NCI-H146 treated with DMSO at 0.1 percent for 48 hours (cell line): Measurements from ENCODE around the gene NWD2.

Experiments used
- DNase-seq: peaks from one replicate; lab custom pipeline; 2025; ENCODE audit not compliant: unreplicated experiment; lab: John Stamatoyannopoulos, UW

Gene NWD2

DNA sequence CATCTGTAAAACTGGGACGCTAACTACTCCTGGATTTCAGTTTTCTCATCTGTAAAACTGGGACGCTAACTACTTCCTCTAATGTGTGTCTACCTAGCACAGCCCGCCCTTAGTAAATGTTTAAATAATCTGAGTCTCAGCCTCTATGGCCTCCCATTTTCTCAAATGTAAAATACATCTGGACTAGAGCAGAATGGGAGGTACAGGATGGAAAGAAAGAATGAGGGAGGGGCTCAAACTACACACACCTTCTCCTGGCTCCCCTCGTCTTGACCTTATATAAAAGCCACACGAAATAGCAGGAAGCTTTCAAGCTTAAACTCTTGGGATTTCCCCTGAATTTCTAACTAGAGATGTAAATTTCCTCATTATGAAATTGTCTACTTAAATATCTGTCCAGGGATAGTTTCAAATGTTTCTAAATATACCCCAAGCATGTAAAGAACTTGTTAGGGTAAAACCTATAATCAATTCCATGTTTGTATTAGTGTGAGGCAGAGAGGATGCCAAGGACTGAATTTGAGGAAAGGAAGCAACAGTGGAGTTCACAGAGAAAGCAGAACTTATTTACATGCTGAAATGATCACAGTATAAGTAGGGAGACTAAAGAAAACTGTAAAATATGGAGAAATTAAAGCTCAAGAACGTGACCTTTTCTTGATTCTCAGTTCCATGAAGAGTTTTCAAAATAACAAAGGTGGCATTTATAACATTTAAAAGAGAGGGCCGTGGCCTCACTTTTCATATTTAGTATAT lies 220.0 kb downstream of the NWD2 start:
- DNase-seq, result no peak

- no peak for DNase-seq
These were observed 220.8 kb downstream of the NWD2 start for GRCh38 chr4:37465296-37465695.

- DNase-seq, result no peak
These were observed 221.3 kb downstream of the NWD2 start for GRCh38 chr4:37465845-37466244.

GRCh38 chr4:37467223-37467622 lies 222.7 kb downstream of the NWD2 start:
- DNase-seq, result no peak

DNA sequence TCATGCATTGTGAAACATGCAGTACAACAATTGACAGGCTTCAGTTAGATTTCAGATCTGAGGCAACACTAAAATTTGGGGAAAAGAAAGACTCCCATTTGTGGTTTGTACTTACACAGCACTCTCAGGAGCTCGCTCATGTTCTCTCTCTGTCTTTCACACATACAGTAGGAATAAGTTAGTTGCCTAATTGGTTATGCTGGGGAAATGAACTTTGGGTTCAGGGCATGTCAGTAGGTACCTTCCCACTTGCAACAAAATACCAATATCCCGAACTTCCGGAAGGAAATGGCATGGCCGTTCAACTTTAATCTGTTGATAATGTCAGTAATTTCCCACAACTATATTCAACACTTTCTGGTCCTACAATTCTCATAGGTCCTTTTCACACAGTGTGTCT lies 223.3 kb downstream of the NWD2 start:
- no peak for DNase-seq

DNA sequence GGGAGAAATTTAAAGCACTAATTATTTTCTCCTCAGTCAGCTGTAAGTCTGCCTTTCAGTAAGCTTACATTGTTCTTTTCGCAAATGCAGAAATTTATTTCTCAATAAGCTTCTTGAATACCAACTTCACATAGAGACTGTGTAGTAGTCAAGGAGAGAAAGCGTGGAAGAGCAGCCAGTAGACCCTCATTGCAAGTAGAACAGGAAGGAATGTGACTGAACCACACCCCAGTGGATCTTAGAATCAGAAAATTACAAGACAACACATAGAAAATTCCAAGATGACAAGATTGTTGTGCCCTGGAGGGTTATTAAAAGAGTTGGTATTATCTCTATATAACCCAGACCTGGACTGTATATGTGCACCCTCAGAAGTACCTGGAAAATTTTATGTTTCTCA lies 224.7 kb downstream of the NWD2 start:
- no peak for DNase-seq

GRCh38 chr4:37470245-37470644 lies 225.7 kb downstream of the NWD2 start:
- DNase-seq, result no peak

DNA sequence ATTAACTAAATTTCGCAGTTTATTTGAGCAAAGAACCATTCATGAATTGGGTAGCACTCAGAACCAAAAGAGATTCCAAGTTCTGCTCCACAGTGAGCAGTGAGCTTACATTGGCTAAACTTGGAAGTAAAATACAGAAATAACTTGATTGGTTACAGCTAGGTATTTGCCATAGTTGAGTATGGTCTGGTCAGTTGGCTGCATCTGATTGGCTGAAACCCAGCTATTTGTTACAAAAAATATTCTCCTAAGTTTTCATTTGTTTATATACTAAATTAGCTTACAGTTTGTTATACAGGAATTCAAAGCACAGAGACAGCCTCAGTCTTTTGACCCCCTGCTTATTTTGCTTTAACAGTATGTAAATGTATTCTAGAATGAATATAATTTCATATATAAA lies 226.6 kb downstream of the NWD2 start:
- no peak for DNase-seq

DNA sequence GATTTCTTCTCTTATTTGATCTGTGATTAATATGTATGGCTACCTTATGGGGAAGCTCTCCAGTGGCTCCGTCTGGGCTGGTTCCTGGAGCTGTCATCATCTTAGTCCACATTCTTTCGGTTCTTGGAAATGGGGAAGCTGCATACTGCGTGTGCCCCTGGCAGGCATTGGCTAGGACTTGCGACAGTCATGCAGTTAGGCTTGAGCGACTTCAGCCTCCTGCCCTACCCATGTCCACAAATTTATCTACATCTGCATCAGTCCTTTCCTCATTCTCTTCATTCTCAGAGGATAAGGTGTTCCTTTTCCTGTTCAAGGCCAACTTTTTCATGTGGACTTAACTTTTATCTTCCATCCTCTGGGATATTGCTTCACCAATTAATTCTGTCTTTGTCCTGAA lies 227.4 kb downstream of the NWD2 start:
- no peak for DNase-seq

GRCh38 chr4:37473807-37474206 lies 229.3 kb downstream of the NWD2 start:
- DNase-seq, result no peak

GRCh38 chr4:37475087-37475486 lies 230.5 kb downstream of the NWD2 start:
- DNase-seq, result no peak

GRCh38 chr4:37475776-37476175 lies 231.2 kb downstream of the NWD2 start:
- no peak for DNase-seq

GRCh38 chr4:37476256-37476655 lies 231.7 kb downstream of the NWD2 start:
- DNase-seq, result no peak

DNA sequence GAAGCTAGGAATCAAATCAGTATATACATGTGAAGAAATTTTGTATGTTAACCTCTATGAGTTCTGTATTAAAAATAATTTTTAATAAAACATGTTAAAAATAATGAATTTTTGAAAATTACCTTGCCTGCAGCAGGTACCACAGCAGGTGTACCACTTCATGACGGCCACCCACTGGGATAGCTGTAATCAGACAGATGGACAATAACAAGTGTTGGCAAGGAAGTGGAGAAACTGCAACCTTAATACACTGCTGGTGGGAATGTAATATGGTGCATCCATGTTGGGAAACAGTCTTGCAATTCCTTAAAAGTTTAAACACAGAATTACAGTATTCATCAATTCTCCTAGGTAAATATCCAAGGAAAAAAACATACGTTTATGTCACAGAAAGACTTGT lies 232.1 kb downstream of the NWD2 start:
- DNase-seq, result no peak

DNA sequence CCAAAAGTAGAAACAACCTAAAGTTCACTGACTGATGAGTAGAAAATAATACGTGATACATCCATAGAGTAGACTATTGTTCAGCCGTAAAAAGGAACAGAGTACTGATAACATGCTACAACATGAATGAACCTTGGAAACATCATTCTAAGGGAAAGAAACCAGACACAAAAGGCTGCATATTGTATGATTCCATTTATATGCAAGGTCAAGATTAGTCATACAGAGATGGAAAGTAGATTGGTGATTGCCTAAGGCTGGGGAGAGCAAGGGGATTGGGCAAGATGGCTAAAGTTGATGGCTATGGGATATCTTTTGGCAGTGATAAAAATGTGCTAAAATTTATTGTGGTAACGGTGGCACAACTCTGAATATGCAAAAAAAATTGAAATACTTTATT lies 232.6 kb downstream of the NWD2 start:
- no peak for DNase-seq

DNA sequence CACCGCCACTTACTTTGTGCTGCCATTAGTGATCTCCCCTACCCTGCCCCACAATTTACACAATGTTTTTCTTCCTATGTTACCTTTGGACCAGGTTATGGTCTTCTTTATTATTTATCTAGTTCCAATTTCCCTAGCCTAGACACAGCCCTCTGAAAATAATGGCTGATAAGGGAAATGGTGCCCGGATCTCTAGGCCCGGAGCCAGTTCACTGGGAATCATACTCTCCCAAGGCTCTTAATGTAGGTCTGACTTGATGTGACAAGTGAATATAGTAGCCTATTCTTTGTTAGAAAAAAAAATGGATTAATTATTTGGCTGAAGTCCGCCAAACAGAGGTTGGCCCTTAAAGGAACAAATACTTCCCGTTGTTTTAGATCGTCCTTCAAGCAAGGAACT lies 233.6 kb downstream of the NWD2 start:
- DNase-seq, result no peak

- DNase-seq, result no peak
These were observed 236.0 kb downstream of the NWD2 start for GRCh38 chr4:37480509-37480908.

- no peak for DNase-seq
These were observed 237.1 kb downstream of the NWD2 start for GRCh38 chr4:37481547-37482122.

GRCh38 chr4:37482236-37482913 lies 237.8 kb downstream of the NWD2 start:
- no peak for DNase-seq

DNA sequence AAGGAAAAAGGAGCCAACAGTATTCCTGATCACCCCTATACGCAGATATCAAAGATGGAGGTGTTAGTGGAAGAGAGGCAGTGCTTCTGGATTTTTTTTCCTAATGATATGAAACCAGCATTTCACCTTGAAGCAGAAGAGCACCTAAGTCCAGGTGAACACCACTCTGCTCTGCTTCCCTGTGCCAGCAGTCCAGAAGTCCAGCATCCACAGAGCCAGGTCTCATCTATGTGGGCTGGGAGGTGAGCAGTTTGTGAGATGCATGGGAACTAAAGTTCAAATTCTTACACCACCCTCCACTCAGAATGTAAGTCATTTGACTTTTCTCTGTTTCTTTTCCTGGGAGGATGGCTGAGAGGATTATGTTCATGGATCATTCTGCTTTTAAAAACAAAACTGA lies 239.1 kb downstream of the NWD2 start:
- no peak for DNase-seq

DNA sequence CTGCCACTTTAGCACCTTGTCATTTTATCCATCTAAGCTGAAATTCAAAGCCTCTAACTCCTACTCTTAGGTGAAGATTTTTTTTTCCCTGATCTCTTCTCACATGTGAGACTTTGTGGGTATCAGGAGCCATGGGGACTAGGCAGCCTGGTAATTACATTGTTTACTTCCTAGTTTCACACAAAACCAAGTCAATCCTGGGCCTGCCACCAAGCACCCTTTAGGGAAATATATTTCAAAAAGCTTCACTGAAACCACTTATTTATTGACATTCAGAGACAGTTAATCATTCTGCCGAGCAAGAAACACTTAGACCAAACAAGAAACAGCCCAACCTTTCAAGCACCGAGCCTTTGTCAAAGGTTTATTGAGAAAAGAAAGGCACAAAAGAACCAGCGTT lies 241.6 kb downstream of the NWD2 start:
- no peak for DNase-seq

- DNase-seq, result no peak
These were observed 243.1 kb downstream of the NWD2 start for GRCh38 chr4:37487668-37488067.
